Activated B cell treated with CpG ODN at 0.5 μM for 24 hours (primary cell): ENCODE measurements around the gene PDZRN3. TPM values are rescaled to one million over a fixed set of nuclear protein-coding genes. Genes with fewer than 3 reads are reported as not detected.

ENCODE experiments used
- ATAC-seq: fragments of 200-7000 bp; cut with Tn5 transposase; one replicate; pipeline ENCODE4 v1.10.0; 2021; ENCODE audit warnings: low read depth, mild to moderate bottlenecking, moderate library complexity
- CTCF ChIA-PET: fragments of 350-600 bp; sonication (Branson Sonifier 250); formaldehyde crosslinking; loops from one replicate; lab custom pipeline; 2021; ENCODE audit warnings: antibody characterized with exemption; lab: Charles Lee
- POLR2A ChIA-PET: fragments of 350-600 bp; sonication (Branson Sonifier 250); formaldehyde crosslinking; loops from one replicate; lab custom pipeline; 2021; ENCODE audit warnings: antibody characterized with exemption; lab: Charles Lee
- DNase-seq: peaks from one replicate; pipeline ENCODE4 v3.0.0; 2022
- H3K27ac Mint-ChIP-seq: one replicate; pipeline ENCODE4 v1.8.0; 2020; ENCODE audit warnings: mixed read lengths
- H3K27me3 Mint-ChIP-seq: one replicate; pipeline ENCODE4 v1.8.0; 2021; ENCODE audit warnings: mixed read lengths
- H3K36me3 Mint-ChIP-seq: one replicate; pipeline ENCODE4 v1.8.0; 2021; ENCODE audit warnings: low read depth, mixed read lengths
- H3K4me1 Mint-ChIP-seq: one replicate; pipeline ENCODE4 v1.8.0; 2021; ENCODE audit warnings: mixed read lengths
- H3K4me3 Mint-ChIP-seq: one replicate; pipeline ENCODE4 v1.8.0; 2020; ENCODE audit warnings: mild to moderate bottlenecking, mixed read lengths
- H3K9me3 Mint-ChIP-seq: one replicate; pipeline ENCODE4 v1.8.0; 2020; ENCODE audit warnings: mixed read lengths
- intact Hi-C: fragments of 100-400 bp; cut with micrococcal nuclease; formaldehyde crosslinking; loops from one replicate; pipeline ENCODE4 v1.15.1; 2024
- total RNA-seq: library from RNA; stranded (reverse); gene quantifications from 2 replicates; pipeline ENCODE4 v1.2.3, GENCODE V29; 2022
- TF ChIP-seq, protein P1 (sequence below): fragments of 200-600 bp; IDR thresholded peaks from one replicate; pipeline ENCODE4 v1.8.0; 2022; ENCODE audit warnings: antibody characterized with exemption, mild to moderate bottlenecking

Gene PDZRN3
- total RNA-seq, 1 donor from 2014 or later: not detected

DNA sequence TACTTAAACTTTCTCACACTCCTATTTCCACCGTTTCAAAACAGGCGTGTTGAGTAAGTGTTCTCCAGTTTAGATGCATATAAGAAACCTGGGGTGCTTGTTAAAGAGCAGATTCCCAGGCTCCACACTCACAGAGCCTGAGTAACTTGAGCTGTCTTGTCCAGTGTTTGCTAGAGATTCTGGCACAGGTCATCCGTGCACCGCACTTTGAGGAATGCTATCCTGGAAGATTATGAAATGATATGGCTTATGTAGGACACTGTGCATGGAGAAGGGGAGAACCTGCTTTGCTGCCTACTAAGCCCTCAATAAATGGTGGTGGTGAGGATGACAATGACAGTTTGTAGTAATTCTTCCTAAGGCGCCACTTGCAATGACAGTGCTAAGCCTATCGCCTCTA lies 273.7 kb downstream of the PDZRN3 start:
- Mint-ChIP-seq H3K27ac (no peak overlapping the region), H3K4me3 (no peak overlapping the region), H3K36me3 (no peaks in the 10 kb centered on the region), H3K27me3 (peaks cover 8% of the 10 kb centered on the region), H3K4me1 (no peaks in the 10 kb centered on the region), H3K9me3 (no peaks in the 10 kb centered on the region)
- intact Hi-C loops: no loop called here
- TF ChIP-seq, protein P1, sequence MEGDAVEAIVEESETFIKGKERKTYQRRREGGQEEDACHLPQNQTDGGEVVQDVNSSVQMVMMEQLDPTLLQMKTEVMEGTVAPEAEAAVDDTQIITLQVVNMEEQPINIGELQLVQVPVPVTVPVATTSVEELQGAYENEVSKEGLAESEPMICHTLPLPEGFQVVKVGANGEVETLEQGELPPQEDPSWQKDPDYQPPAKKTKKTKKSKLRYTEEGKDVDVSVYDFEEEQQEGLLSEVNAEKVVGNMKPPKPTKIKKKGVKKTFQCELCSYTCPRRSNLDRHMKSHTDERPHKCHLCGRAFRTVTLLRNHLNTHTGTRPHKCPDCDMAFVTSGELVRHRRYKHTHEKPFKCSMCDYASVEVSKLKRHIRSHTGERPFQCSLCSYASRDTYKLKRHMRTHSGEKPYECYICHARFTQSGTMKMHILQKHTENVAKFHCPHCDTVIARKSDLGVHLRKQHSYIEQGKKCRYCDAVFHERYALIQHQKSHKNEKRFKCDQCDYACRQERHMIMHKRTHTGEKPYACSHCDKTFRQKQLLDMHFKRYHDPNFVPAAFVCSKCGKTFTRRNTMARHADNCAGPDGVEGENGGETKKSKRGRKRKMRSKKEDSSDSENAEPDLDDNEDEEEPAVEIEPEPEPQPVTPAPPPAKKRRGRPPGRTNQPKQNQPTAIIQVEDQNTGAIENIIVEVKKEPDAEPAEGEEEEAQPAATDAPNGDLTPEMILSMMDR: no peak
- POLR2A ChIA-PET: no interaction called here
- ATAC-seq (no peak), DNase-seq (no peak)
- CTCF ChIA-PET: no interaction called here

DNA sequence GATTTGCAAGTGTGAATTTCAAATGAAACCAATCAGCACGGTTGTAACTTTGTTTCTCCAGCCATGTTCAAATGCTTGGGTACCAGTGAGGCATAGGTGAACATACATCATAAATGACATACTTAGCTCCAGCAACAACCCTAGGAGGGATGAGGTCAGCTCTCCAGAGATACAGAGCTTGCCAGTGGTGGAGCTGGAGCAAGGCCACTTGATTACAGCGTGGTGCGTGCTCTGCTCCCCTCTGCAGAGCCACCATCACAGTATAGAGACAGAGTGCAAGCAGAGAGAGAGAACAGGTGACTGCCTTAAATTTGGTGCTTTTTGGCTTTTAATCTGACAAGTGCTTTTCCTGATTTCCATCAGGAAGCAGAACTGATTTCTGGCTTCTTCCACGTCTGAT lies 275.1 kb downstream of the PDZRN3 start:
- intact Hi-C loops: no loop called here
- ChIA-PET CTCF (no interaction called here), POLR2A (no interaction called here)
- H3K4me1 Mint-ChIP-seq: no peaks in the 10 kb centered on the region
- TF ChIP-seq, protein P1: no peak
- no peaks in the 10 kb centered on the region for H3K9me3 Mint-ChIP-seq
- H3K27ac Mint-ChIP-seq: no peak overlapping the region
- DNase-seq: no peak
- ATAC-seq: no peak
- H3K4me3 Mint-ChIP-seq: no peak overlapping the region
- H3K36me3 Mint-ChIP-seq: no peaks in the 10 kb centered on the region
- peaks cover 8% of the 10 kb centered on the region for H3K27me3 Mint-ChIP-seq

DNA sequence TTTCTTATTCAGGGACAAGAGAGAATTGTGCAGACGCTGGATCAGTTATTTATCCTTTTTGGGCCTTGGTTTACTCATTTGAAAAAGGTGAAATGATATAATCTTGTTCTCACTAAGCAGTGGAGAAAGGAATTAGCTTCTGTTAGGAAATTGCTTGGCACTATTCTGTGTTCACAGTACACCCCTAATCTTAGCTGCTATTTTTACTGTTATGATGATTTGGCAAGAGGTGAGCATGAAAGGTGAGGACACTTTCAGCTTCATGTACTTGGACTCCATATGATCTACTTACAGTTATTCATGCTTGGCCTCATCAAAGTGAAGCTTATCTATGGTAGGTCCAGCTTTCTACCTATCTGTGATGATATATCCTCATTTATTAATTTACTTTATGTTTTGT lies 282.7 kb downstream of the PDZRN3 start:
- Mint-ChIP-seq H3K27me3 (no peaks in the 10 kb centered on the region), H3K36me3 (no peaks in the 10 kb centered on the region), H3K9me3 (no peaks in the 10 kb centered on the region), H3K4me3 (no peak overlapping the region), H3K4me1 (no peaks in the 10 kb centered on the region), H3K27ac (no peak overlapping the region)
- ChIA-PET CTCF (no interaction called here), POLR2A (no interaction called here)
- ATAC-seq (no peak), DNase-seq (no peak)
- intact Hi-C loops: no loop called here
- TF ChIP-seq, protein P1: no peak

DNA sequence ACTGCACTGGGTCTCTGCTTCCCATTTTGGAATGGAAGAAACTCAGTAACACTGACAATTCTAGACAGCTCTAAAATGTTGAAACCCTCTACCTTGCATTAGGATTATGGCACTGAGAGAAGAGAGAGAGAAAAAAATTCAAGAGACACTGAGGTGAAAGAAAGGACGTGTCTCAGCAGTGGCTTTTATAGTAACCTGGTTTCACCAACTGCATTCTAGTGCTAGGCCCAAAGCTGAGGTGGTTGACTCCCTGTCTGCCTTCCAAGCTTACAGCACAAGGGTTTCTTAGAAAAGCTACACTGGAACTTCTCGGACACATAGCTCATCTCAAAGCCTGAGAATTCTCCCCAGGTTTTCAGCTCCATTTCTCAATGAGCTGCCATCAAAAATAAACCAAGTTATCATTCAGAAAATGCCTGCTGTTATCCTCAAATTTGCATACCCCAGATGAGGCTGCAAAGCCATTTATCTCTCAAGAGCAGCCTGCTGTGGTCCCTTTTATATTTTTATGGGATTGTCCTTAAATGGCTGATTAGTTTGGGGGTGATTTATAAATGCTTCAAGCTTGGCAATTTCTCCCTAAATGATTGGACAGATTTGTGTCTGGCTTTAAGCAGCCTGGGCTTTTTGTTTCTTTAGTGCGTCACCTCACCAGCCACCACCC lies 283.3 kb downstream of the PDZRN3 start:
- CTCF ChIA-PET: no interaction called here
- POLR2A ChIA-PET: no interaction called here
- DNase-seq: no peak
- Mint-ChIP-seq H3K4me1 (no peaks in the 10 kb centered on the region), H3K27ac (no peak overlapping the region), H3K9me3 (no peaks in the 10 kb centered on the region), H3K27me3 (no peaks in the 10 kb centered on the region), H3K36me3 (no peaks in the 10 kb centered on the region), H3K4me3 (no peak overlapping the region)
- ATAC-seq: no peak
- intact Hi-C loops: no loop called here
- TF ChIP-seq, protein P1: no peak

DNA sequence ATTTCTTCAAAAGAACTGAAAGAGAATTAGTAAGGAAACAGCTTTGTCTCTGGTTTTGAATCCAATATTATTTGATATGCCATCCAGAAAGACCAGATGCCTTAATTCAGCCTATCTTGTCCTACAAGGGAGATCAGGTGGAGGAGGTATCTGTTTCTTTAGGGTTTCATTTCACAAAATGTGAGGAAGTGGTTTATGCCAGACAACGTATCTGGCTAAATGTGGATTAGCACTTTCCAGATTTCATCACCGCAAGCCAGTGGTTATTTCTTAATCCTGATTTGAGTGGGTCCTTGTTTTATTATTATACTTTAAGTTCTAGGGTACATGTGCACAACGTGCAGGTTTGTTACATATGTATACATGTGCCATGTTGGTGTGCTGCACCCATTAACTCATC lies 292.2 kb downstream of the PDZRN3 start:
- POLR2A ChIA-PET: no interaction called here
- intact Hi-C loops: no loop called here
- TF ChIP-seq, protein P1: no peak
- Mint-ChIP-seq H3K27ac (no peak overlapping the region), H3K36me3 (no peaks in the 10 kb centered on the region), H3K27me3 (no peaks in the 10 kb centered on the region), H3K4me1 (no peaks in the 10 kb centered on the region), H3K4me3 (no peak overlapping the region), H3K9me3 (no peaks in the 10 kb centered on the region)
- ATAC-seq (no peak), DNase-seq (no peak)
- CTCF ChIA-PET: no interaction called here
